Bronchial epithelial cell (primary cell): ENCODE measurements around the gene CD63. TPM values are rescaled to one million over a fixed set of nuclear protein-coding genes. Genes with fewer than 3 reads are reported as not detected.

ENCODE experiments used
- DNase-seq: peaks from one replicate; pipeline ENCODE4 v3.0.0-alpha.2; 2010; ENCODE audit warnings: low read depth
- FAIRE-seq: peaks from 2 replicates; lab custom pipeline; 2011; peaks lifted over from hg19 to GRCh38; lab: Jason Lieb, UNC
- H3K27me3 ChIP-seq: 2 replicates; pipeline ENCODE4 v1.5.1; 2011; ENCODE audit warnings: low read length; ENCODE audit not compliant: control insufficient read depth, insufficient read depth
- H3K36me3 ChIP-seq: 2 replicates; pipeline ENCODE4 v1.5.1; 2011; ENCODE audit warnings: low read length; ENCODE audit not compliant: control insufficient read depth, insufficient read depth
- H3K4me3 ChIP-seq: 2 replicates; pipeline ENCODE4 v1.5.1; 2011; ENCODE audit warnings: mild to moderate bottlenecking, low read depth, low read length, control low read depth
- total RNA-seq: library from RNA; depleted of rRNA; stranded (reverse); fragments of >200 nt; gene quantifications from 2 replicates; pipeline ENCODE4 v1.2.1, GENCODE V29; 2014
- TF ChIP-seq, protein P1 (sequence below): IDR thresholded peaks from 2 replicates; pipeline ENCODE4 v1.5.1; 2011; ENCODE audit warnings: mild to moderate bottlenecking, moderate library complexity, low read length, control low read depth, inconsistent platforms; ENCODE audit not compliant: insufficient read depth, severe bottlenecking

The CD63 gene
- total RNA-seq, 1 donor from 2014 or later: 1,301 TPM

DNA sequence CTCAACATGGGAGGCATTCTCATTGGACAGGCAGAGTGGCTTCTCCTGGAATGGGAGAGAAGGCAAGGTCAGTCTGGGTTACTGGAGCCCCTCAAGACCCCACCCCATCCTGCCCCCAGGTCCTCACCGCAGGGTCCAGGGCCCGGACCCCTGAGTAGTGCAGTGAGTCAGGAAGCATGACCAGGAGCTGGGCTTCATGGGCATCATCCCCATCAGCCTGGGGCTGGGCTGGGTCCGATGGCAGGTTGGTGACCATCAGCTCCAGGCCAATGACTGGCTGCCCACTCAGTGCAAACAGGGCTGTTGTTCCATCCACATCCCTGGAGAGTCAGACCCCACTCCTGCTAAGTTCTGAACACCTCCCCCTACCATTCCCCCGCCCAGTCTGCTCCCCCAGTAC is 34.2 kb downstream of the CD63 start:
- H3K27me3 ChIP-seq: no peaks in the 10 kb centered on the region
- no peak for FAIRE-seq
- H3K36me3 ChIP-seq: no peaks in the 10 kb centered on the region
- TF ChIP-seq, protein P1, sequence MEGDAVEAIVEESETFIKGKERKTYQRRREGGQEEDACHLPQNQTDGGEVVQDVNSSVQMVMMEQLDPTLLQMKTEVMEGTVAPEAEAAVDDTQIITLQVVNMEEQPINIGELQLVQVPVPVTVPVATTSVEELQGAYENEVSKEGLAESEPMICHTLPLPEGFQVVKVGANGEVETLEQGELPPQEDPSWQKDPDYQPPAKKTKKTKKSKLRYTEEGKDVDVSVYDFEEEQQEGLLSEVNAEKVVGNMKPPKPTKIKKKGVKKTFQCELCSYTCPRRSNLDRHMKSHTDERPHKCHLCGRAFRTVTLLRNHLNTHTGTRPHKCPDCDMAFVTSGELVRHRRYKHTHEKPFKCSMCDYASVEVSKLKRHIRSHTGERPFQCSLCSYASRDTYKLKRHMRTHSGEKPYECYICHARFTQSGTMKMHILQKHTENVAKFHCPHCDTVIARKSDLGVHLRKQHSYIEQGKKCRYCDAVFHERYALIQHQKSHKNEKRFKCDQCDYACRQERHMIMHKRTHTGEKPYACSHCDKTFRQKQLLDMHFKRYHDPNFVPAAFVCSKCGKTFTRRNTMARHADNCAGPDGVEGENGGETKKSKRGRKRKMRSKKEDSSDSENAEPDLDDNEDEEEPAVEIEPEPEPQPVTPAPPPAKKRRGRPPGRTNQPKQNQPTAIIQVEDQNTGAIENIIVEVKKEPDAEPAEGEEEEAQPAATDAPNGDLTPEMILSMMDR: no peak
- no peak overlapping the region for H3K4me3 ChIP-seq
- DNase-seq: no peak

DNA sequence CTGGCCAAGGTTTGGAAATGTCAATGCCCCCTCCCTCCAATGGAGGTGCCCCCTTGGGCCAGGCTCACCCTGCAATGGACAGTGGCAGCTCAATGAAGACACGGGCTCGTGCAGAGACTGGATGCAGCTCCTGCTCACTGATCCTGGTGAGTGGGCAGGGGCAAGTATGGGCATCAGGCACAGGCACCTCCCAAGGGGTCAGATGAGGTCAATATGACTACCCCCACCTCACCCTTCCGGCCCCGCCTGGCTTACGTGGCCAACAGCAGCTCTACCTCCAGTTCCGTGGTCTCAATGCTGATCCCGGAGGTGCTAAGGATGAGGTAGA is 34.7 kb downstream of the CD63 start:
- no peak overlapping the region for H3K4me3 ChIP-seq
- DNase-seq: no peak
- TF ChIP-seq, protein P1: no peak

DNA sequence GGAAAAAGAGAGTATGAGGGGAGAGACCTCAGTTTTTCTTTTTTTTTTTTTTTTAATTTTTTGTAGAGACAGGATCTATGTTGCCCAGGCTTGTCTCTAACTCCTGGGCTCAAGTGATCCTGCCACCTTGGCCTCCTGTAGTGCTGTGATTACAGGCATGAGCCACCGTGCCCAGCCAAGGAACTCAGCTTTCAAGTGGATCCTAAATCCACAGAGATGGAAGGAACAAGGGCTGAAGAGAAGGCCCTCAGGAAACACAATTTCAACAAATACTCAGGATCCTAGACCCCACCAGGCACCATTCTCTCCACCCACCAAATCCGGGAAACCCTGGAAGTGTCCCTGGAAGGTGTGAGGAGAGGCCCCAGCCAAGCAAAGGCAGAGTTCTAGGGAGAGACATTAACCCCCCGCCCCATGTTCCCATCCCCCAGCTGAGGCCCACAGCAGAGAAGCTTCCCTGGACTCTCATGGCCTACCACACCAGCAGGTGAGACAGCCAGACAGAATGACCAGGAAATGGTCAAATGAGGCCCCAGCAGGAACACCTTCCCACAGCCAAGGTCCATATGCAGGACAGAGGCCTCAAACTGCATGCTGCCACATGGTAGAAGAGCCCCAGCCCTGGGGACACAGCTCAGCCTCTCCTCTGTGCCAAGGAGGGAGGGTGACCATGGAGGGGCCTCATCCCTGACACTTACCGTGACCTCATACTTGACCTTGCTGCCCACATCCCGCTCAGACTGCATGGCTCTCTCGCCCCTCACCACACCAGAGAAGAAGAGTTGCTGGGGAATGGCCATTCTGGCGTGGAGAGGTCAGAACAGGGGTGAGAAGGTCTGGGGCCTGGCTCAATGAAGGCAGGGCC is 35.3 kb downstream of the CD63 start:
- Histone ChIP-seq H3K27me3 (no peaks in the 10 kb centered on the region), H3K4me3 (no peak overlapping the region), H3K36me3 (no peaks in the 10 kb centered on the region)
- DNase-seq (no peak), FAIRE-seq (peak; percentile 62)
- TF ChIP-seq, protein P1: no peak

More for the DNA sequence above, 34.7 kb downstream of the CD63 start:
- FAIRE-seq: no peak
- Histone ChIP-seq H3K36me3 (no peaks in the 10 kb centered on the region), H3K27me3 (no peaks in the 10 kb centered on the region)

DNA sequence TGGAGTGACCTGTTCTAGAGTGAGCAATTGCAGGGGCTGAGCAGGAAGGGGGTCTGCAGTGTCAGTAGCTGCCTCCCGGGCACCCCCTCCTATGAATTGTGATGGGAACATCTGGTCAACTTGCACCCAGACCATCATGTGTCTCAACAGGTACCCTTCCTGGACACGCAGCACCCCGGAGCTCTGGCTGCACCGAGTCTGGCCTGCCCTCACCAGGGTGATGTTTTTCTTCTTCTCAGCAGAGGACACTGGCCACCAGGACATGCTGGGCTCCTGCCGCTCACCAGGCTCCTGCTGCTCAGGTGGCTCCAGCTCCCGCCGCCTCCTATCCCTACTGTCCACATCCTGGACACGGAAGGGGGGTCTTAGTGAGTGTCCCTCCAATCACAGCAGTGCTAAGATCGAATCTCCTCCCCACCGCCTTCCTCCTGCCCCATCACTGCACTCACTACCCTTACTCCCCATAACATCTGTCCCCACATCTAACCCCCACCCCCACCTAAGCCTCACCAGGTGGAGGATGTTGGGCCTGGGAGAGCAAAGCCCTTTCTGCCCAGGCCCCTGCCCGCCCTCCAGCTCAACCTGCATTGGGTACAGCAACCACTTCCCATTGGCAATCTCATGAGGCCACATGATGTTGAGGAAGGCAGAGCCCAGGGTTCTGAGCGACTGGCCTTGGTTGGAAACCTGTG is 36.0 kb downstream of the CD63 start:
- H3K27me3 ChIP-seq: no peaks in the 10 kb centered on the region
- TF ChIP-seq, protein P1: no peak
- no peak overlapping the region for H3K4me3 ChIP-seq
- H3K36me3 ChIP-seq: no peaks in the 10 kb centered on the region
- DNase-seq (no peak), FAIRE-seq (no peak)

DNA sequence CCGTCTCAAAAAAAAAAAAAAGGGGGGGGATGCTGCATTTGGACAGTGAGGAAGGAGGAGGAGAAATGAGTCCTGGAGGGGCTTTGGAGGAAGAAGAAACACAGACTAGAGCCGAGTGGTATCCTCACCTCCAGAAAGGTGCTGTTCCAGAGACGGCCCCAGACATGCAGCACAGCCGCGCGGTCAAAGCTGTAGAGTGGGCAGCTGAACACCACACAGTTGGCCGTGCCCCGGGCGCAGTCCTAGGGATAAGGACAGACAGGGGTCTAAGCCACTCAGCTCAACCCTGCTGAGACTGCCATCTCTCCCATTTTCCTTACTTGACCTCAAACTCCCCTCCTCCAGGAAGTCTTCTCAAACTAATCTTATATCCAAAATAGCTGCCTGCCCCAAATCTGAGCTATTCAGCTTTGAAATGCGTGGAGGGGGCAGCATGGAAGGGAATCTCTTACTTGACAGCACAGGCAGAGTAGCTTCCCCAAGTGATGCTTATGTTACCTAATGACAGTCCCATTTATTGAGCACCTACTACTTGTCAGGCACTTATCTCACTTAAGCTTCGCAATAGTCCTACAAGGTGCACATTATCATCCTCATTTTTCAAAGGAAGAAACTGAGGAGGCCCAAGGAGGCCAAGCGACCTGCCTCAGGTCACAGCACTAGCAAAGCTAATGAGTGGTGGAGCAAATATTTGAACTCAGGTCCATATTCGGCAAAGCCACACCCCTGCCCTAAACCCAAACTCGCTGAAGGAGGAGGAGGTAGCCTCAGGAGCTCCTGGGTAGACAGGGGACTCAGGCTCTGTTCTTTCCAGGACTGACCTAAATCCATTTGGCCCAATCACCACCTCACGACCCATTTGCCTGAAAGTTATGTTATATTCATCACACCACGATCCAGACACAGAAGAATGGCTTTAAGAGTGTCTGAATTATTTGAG is 39.8 kb downstream of the CD63 start:
- Histone ChIP-seq H3K36me3 (no peaks in the 10 kb centered on the region), H3K4me3 (no peak overlapping the region), H3K27me3 (no peaks in the 10 kb centered on the region)
- DNase-seq (no peak), FAIRE-seq (no peak)
- TF ChIP-seq, protein P1: no peak
